ENCODE results near the gene ATP1A1. TPM values are rescaled to one million over a fixed set of nuclear protein-coding genes. Genes with fewer than 3 reads are reported as not detected.
A peak's percentile ranks its signal among the peaks of the same experiment; 100 is the strongest.

ATP1A1 gene
- total and polyA plus RNA-seq, 12 donors = 73.6 to 624 (median 203) TPM

GRCh38 chr1:116345011-116345410 lies 28.0 kb upstream of the ATP1A1 start:
- no peak overlapping the region for H3K27ac ChIP-seq
- TF ChIP-seq CTCF (IDR thresholded peaks at IDR 0.05) = no peak
- no peak for ATAC-seq
- H3K9me3 ChIP-seq = no peaks in the 10 kb centered on the region
- DNase-seq = no peak
- no peak overlapping the region for H3K4me3 ChIP-seq
- intact Hi-C loops (cut with DNase I) = no loop called here
- 97% methylated on average over 1 of the region's 1 CpG for WGBS, 2 donors
- H3K27me3 ChIP-seq = no peaks in the 10 kb centered on the region
- no peaks in the 10 kb centered on the region for H3K36me3 ChIP-seq
- H3K4me1 ChIP-seq = peaks cover 0 to 11% (median 0%) of the 10 kb centered on the region in 9 donors

GRCh38 chr1:116345843-116346242 lies 27.2 kb upstream of the ATP1A1 start:
- Histone ChIP-seq H3K27ac (no peak overlapping the region), H3K4me1 (peaks cover 0 to 11% (median 0%) of the 10 kb centered on the region in 9 donors), H3K36me3 (no peaks in the 10 kb centered on the region), H3K9me3 (no peaks in the 10 kb centered on the region), H3K4me3 (no peak overlapping the region), H3K27me3 (no peaks in the 10 kb centered on the region)
- DNase-seq (no peak), ATAC-seq (peak in 2 of 8 donors; percentile 12 to 30)
- no peak for TF ChIP-seq CTCF (IDR thresholded peaks at IDR 0.05)
- WGBS, 2 donors = 13 to 22% methylated on average over 2 of the region's 2 CpGs
- intact Hi-C loops (cut with DNase I) = no loop called here

- no peaks in the 10 kb centered on the region for H3K36me3 ChIP-seq
- no peak for ATAC-seq
- H3K27ac ChIP-seq = no peak overlapping the region
- H3K4me1 ChIP-seq = peaks cover 0 to 11% (median 0%) of the 10 kb centered on the region in 9 donors
- H3K27me3 ChIP-seq = no peaks in the 10 kb centered on the region
- no peaks in the 10 kb centered on the region for H3K9me3 ChIP-seq
- intact Hi-C loops (cut with DNase I) = no loop called here
- TF ChIP-seq CTCF (IDR thresholded peaks at IDR 0.05) = no peak
- WGBS, 2 donors = 69 to 74% methylated on average over 4 of the region's 4 CpGs
- no peak overlapping the region for H3K4me3 ChIP-seq
- no peak for DNase-seq
Measured at GRCh38 chr1:116346943-116347673, 25.9 kb upstream of the ATP1A1 start.

GRCh38 chr1:116347696-116348095 lies 25.3 kb upstream of the ATP1A1 start:
- DNase-seq = no peak
- Histone ChIP-seq H3K27me3 (no peaks in the 10 kb centered on the region), H3K4me1 (peaks cover 0 to 11% (median 0%) of the 10 kb centered on the region in 9 donors), H3K27ac (no peak overlapping the region), H3K9me3 (no peaks in the 10 kb centered on the region), H3K36me3 (no peaks in the 10 kb centered on the region), H3K4me3 (no peak overlapping the region)
- peak in 3 of 8 donors; percentile 17 to 42 (median 41) for ATAC-seq
- intact Hi-C loops (cut with DNase I) = no loop called here
- no peak for TF ChIP-seq CTCF (IDR thresholded peaks at IDR 0.05)
- WGBS, 2 donors = 58 to 66% methylated on average over 2 of the region's 2 CpGs
